Midbrain (tissue), 1 donor: ENCODE data around the gene FAM221B.

Source experiments
- DNase-seq: peaks from one replicate; lab custom pipeline; 2025; lab: John Stamatoyannopoulos, UW

FAM221B gene

DNA sequence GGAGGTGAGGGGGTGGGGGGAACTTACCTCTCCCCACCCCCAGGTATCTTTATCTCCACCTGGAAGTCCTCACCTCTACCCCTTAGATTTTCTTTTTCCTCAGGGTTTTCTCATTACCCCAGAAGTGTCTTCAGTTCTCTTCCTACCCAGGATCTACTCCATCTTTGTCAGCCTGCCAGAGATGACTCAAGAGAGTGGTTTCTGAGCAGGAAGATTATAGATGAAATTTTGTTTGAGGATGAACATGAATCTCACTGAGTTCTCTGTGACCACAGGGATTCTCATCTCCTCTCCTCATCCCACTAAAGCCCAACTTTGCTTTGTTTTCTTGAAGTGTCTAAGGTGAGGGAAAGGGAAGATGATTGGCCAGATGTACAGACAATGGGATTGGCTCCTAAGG is 8.5 kb downstream of the FAM221B start:
- DNase-seq, result no peak

DNA sequence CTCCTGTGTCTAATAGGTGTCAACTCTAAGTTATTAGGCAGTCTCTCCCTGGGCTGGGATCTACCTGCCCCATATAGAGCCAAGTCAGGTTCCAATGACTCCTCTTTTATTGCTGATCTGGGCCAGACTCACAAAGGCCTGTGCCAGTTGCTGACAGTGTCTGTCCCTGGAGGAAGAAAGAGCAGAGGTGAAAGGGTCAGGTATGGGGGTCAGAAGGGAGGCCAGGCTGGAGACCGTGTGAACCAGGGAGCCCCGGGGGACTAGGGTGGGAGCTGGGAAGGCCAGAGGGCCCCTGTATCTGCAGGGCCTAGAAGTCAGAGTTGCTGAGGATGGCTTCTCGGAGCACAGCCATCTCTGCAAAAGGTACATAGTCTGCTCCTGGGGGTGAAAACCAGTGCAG is 10.2 kb downstream of the FAM221B start:
- DNase-seq, result no peak

DNA sequence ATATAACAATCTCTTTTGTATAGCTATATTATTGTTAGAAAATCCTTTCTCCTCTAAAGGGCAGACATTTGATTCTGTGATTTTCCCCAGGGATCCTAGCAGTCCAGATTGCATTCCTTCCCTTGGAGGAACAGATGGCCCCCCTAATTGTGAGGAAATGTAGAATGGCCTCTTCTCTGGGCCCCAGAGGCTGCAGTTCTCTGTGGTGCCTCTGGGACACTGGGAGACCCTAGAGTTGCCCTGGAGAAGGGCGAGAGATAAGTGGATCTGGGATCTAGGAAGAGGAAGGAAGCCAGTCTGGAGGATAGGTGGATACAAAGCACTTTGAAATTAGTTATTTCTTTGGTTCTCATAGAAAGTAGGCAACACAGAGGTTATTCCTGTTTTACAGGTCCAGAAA is 11.8 kb downstream of the FAM221B start:
- no peak for DNase-seq

DNA sequence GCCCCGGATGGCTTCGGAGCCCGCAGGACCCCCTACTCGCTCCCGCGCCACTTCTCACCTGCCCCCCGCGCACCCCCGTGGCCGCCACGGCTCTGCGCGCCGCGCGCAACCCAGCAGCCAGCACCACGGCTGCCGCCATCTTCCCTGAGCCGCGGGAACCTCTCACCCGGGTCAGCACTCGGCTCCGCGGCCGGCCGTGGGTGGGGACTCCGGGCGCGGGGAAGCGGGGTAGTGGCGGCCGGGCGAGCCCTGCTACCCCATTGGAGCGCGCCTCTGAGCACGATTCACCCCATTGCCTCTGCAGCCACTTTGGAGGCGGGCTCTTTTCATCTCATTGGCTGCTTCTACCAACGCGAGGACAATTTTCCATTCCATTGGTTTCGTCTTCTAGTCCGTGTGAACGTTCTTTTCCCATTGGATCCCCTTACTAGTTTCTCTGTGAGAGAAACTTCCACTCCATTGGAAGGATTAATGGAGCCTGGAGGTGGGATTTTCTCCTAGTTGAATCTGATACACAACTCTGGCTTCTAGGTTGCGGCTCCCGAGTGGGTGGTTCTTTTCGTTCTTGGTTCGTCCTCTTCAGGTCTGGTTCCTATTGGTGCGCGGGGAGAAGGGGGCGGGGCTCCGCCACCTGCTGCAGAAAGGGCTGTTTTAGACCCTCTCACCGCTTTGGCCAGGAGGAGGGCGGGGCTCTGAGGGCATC is 13.5 kb downstream of the FAM221B start, which contains the start of gene HINT2:
Gene HINT2 (minus strand): TSS at position 202 of the 703 bp plus-strand sequence. CDS start 63 bp downstream, at position 139.
- peak; percentile 100 for DNase-seq

DNA sequence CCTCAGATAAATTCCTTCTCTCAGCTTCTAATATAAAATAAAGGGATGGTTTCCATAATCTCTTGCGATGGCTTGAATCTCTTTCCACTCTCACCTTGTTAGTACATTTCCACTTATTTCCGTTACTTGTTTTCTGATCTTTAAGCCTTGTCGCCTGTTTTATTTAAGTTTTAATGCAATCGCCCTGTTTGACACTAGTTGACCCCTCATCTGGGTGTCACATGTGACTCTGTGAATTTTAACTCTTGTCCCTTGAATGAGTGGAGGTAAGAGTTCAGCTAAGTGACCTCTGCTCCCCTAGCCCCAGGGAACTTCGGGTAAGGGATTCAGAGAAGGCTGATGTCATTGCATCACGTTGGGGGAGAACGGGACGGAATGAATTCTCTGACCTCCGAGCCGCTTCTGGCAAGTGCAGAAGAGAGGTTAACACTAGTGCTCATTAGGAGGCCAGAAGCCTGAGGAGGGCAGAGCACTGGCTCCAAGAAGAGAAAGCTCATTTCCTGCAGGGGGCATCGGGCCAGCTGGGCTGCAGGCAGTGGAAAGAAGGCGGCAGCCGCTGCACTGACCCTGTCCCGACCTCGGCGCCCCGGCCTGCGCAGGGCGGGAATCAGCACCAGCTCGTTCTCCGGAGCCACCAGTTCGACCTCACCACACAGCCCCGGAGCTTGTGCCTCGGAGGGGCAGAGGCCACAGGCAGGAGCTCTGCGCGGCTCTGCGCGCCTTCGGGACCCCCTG is 14.3 kb downstream of the FAM221B start:
- DNase-seq, result peak; percentile 74

DNA sequence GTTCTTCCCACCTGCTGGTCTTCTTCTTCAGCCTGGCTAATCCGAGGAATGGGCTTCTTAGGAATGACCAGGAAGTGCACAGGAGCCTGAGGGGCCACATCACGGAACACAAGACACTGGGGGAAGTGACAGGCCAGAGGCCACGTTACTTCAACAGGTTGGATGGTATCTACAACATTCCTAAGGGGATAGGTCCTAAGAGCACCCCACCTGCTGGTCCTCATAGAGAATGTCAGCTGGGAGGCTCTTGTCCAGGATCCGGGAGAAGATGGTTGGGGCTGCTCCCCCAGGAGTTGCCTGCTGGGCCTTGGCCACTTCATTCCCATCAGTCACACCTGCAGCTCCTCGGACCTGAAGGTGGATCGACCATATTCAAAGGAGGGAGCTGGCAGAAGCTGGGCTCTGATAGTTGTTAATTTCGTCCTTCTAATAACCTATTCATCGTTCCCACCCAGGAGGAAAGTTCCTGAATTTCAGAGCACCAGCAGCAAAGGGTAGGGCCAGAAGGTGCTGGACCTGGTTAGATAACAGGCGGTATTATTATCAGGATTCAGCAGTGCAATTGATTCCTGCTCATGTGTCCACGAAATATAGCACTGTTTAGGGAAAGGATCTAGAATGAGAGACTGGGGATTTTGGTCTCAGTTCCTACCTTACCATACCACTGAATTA is 15.0 kb downstream of the FAM221B start:
- no peak for DNase-seq

DNA sequence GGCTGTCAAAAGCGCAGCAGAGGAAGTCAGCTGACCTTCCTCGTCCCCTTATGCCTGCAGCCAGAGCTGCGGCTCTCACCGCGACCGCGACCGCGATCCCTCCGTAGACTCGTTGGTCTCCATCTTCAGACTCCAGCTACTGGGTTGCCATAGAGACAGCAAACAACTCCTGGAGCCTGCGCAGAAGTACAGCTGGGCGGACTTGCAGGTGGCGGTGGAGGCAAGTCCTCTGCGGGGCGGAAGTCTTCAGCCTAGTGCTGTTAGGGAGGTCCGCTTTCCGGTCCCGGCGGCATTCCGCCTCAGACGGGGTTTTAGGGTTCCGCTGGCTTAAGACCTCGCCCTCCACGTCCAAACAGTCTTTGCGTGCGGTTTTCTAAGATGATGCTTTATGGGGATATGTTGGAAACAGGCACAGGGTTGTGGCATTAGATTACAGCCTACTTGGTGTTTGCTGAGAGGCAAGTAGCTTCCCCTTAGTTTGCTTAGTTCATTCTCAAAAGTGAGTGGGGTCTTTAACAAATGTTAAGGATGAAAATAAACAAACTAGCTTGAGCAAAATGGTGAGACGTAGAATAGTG is 16.4 kb downstream of the FAM221B start, which contains the start of gene SPAG8:
Gene SPAG8 (minus strand): TSS at position 238 of the 578 bp plus-strand sequence. CDS start 115 bp downstream, at position 123.
- DNase-seq, result peak; percentile 93

DNA sequence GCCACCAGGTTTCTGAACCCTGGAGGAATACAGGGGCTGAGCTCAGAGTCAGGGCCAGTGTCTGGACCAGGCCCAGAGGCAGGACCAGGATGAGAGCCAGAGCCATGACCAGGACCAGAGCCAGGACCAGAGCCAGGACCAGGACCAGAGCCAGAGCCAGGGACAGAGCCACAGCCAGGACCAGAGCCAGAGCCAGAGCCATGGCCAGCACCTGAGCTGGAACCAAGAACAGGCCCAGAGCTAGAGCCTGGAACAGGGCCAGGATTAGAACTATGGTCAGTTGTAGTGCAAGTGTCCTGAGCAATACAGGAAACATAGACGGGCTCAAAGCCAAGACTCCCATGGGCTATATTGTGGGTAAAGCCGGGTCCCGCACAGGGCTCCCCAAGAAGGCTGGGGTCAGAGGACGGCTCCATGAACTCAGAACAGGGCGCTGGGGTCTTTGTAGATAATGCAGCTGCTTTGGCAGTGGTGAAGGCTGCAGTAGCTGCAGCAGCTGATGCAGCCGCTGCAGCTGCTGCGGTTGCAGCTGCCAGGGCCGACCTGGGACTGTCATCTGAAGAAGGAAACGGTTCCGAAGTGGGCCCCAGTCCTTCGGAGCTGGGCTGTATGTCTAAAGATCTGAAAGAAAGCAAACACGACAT is 17.0 kb downstream of the FAM221B start:
- peak; percentile 30 for DNase-seq

DNA sequence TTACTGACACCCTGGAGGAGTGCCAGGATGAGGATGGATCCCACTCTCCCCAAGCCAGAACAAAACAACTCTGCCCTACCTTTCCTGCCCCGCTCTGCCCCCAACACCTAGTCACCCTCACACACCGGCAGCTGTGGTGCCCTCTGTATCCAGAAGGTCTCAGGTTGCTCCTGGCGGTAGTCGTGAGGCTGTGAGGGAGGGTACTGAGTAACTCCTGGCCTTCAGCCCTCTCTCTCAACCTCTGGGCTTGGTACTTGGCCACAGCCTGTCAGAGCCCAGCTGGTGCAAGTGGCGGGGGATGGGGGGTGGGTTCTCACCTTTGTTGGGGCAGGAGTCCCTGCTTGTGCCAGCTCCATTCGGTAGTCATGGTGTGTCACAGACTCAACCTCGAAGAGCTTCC is 18.4 kb downstream of the FAM221B start:
- no peak for DNase-seq

DNA sequence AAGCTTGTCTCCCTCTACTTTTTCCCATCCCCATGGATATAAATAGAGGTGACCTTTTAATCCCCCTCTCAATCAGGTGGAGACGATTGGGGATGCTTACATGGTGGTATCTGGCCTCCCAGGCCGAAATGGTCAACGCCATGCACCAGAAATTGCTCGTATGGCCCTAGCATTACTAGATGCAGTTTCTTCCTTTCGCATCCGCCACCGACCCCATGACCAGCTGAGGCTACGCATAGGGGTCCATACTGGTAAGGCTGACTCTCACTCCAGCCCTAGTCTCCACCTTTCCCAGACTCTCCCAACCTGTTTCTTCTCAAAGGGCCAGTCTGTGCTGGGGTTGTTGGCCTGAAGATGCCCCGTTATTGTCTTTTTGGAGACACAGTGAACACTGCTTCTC is 20.1 kb downstream of the FAM221B start:
- no peak for DNase-seq

DNA sequence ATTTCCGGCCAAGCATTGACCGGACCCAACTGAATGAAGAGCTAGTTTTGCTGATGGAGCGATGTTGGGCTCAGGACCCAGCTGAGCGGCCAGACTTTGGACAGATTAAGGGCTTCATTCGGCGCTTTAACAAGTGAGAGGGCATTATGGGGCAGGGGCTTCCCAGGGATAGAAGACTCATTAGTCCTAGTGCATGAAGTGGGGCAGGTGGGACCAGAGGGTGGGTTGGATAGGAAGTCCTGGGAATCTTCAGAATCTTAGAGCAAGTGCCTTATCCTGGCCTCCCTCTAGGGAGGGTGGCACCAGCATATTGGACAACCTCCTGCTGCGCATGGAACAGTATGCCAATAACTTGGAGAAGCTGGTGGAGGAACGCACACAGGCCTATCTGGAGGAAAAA is 22.4 kb downstream of the FAM221B start:
- DNase-seq, result no peak

DNA sequence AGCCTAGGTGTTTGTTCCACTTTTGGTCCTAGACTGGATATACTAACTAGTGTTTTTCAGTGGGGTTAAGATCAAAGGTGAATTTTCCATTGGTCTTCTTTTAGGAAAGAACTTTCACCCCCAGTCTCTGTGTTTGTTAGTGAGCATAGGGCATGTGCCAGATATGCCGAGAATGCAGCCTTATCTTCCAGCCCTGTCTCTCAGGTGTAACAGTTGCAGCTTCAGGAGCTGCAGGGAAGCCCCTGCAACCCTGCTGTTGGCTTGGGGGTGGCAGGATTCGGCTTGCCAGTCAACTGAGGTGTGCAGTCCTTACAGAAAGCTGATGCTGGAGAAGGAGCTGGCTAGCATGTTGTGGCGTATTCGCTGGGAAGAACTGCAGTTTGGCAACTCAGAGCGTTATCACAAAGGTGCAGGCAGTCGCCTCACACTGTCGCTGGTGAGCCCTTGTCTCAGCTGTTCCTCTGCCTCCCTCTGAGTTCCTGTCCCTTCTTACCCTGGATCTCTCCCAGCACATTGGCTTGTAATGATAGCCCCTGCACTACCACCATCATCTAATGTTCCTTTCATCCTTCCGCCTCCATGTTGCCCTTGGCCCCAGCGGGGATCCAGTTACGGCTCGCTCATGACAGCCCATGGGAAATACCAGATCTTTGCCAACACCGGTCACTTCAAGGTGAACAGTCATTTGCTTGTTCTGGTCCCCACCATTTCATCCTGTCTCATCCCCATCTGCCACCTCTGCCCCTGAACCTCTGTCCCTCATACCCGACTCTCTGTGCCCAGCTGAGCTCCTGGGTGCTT is 27.0 kb downstream of the FAM221B start:
- no peak for DNase-seq

DNA sequence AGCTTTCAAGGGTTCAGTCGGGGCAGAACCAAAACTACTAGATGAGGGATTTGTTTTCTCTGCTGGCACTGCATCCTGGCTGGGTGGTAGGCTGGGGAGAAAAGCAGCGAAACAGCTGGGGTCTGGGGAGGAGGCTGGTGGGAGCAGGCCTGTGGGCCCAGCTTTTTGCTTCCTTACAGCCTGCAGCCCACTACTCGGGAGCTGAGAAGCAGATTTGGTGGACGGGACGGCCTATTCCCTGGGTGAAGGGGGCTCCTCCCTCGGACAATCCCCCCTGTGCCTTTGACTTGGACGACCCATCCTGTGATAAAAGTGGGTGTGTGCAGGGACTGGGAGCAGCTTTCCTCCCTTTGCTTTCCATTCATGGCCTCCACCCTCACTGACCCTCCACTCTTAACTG is 28.0 kb downstream of the FAM221B start:
- no peak for DNase-seq

DNA sequence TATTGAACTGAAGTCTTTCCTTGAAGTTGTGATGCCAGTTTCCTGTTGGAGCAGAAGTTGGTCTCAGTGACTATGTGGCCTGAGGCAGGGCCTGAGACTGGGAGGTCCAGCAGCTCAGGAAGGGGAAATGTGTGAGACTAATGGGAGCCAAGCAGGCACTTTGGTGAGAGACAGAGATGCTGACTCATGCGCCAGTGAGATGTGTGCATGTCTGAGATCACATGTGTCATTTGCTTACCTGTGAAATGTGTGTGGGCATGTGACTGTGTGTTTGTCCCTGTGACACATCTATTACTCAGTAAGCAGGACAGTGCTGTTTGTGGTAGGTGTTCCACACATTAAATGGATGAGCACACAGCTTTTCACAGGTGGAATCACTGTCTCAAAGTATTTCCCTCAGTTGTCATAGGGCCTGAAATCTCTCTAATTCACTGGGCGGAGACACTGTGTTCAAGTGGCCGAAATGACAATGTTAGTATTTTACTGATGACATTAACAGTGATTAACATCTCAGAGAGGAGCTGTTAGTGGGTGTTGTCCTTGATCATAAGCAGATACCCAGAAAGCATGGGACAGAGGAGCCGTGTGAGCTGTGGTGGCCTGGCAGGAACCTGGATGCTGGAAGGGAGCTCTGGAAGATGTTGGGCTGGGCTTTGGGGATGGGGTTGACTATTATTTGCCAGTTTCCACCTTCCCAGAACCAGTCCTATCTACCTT is 29.7 kb downstream of the FAM221B start:
- DNase-seq, result no peak

DNA sequence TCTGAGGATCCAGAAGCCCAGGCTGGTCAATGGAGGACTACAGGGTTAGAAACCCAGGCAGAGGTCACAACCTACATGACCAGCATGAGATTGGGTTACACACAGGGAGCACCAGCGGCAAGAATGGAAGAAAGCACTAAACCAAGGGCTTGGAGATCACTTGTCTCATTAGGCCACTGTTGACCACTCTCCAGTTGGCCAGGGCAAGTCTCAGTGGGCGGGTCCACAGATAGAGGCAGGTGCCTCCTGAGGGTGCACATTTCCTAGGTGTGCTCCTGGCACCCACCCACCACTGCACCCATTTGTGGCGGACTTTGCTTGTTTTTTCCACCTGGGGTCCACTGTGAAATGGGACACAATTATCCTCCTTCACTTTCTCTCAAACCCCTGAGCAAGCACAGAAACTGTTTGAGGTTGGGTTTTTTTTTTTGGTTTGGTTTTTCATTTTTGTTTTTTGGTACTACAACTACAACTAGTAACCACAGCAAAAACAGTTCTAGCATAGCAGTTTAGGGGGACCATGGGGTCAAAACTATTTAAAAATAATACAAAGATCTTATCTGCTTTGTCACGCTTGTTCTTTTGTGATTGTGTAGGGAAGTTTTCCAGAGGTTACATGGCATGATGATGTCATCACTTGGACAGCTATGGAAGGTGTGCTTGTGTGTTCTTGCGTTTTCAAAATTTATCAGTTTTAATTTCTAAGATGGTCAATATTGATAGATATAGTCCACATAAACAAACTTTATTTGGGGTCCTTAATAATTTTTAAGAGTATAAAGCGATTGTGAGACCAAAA is 31.0 kb downstream of the FAM221B start:
- no peak for DNase-seq

DNA sequence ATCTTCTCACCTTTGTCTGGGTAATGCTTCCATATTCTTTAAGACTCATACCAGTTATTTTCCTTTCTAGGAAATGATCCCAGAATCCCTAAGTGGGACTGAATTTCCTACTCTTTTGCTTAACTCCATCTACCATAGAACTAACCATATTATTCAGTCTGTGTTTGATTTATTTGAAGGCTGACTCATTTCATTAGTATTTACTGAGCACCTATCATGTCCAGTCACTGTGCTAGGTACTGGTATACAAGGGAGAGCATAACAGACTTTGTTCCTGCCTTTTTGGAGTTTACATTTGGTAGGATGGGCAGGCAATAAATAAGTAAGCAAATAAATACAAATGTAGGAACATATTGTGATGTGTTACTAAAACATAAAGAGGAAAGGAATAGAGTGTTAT is 32.8 kb downstream of the FAM221B start:
- DNase-seq, result no peak

DNA sequence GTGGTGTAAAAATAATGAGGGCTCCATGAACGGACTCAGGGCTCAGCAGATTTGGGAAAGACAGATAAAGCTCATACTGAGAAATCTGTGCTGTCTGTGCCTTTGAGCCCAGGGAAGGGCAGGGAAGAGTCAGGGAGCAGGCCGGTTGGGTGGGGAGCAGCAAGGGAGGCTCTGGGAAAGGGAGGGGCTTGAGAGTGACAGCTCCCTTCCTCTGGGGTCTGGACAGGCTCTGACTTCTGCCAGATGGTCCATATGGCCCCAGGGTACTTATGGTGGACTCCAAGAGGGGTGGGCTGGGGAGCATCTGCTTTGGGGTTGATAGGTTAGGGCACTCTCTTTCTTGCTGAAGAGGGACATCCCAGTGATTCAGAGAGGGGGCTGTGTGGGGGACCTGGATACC is 35.1 kb downstream of the FAM221B start:
- DNase-seq, result no peak

DNA sequence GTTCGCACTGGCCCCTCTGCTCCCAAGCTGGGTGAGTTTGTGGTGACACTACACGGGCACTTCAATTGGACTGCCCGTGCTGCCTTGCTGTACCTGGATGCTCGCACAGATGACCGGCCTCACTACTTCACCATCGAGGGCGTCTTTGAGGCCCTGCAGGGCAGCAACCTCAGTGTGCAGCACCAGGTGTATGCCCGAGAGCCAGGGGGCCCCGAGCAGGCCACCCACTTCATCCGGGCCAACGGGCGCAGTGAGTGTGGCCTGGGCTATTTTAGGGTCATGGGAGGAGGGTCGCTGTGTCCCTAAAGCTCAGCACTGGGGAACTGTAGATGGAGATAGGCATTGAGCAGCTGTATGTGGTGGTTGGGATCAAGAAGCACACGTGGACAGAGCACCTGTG is 35.7 kb downstream of the FAM221B start:
- no peak for DNase-seq

DNA sequence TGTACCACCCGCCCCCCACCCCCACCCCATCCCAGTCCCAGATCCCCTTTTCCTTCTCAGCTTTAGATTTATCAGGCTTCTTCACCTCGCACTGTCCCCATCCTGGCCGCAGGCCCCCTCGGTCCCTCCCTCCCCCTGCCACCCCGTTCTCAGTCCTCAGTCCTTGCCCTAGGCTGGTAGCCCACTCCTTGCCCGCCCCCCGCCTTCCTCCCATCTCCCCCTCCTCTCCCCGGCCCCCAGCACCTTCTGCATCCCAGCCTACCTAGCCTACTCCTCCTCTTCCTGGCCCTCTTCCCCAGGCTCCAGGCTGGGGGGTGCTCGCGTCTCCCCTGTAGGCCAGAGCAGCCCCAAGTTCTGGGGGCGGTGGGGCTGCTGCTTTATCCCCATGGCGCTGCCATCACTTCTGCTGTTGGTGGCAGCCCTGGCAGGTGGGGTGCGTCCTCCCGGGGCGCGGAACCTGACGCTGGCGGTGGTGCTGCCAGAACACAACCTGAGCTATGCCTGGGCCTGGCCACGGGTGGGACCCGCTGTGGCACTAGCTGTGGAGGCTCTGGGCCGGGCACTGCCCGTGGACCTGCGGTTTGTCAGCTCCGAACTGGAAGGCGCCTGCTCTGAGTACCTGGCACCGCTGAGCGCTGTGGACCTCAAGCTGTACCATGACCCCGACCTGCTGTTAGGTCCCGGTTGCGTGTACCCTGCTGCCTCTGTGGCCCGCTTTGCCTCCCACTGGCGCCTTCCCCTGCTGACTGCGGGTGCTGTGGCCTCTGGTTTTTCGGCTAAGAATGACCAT is 36.3 kb downstream of the FAM221B start:
- DNase-seq, result no peak
